B cell (primary cell): ENCODE results near the gene PCK2.

Experiments used
- EZH2 ChIP-seq: IDR thresholded peaks from 2 replicates; pipeline ENCODE4 v1.6.1; 2012; ENCODE audit warnings: borderline replicate concordance, low read depth, mild to moderate bottlenecking, moderate library complexity, low read length; ENCODE audit not compliant: insufficient read depth, poor library complexity, severe bottlenecking
- TF ChIP-seq, protein P1 (sequence below): fragments of 200-600 bp; IDR thresholded peaks from one replicate; pipeline ENCODE4 v1.8.0; 2022; ENCODE audit warnings: antibody characterized with exemption, mild to moderate bottlenecking

DNA sequence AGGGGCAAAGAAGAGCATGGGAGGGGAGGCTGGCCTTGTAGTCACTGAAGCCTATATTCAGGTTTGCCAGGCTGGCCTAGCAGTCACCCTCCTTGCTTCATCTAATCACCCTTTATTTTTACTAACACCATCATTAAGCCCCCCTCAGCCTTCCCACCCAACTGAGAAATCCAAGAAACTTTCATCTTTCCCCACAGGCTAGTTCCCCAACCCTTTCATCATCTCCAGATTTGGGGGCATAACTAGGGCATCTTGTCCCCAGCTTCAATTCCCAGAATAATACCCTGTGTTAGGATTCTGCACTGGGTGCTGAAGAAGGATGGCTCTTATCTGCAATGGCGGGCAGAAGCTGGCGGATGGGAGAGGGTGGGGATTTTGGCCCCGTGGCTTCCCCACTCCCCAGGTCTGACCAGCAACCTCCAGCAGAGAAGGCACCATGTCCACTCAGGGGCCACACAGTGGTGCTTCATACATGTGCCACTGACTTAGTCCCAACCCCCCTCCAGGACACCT, 6.9 kb downstream of the PCK2 start:
- TF ChIP-seq, protein P1, sequence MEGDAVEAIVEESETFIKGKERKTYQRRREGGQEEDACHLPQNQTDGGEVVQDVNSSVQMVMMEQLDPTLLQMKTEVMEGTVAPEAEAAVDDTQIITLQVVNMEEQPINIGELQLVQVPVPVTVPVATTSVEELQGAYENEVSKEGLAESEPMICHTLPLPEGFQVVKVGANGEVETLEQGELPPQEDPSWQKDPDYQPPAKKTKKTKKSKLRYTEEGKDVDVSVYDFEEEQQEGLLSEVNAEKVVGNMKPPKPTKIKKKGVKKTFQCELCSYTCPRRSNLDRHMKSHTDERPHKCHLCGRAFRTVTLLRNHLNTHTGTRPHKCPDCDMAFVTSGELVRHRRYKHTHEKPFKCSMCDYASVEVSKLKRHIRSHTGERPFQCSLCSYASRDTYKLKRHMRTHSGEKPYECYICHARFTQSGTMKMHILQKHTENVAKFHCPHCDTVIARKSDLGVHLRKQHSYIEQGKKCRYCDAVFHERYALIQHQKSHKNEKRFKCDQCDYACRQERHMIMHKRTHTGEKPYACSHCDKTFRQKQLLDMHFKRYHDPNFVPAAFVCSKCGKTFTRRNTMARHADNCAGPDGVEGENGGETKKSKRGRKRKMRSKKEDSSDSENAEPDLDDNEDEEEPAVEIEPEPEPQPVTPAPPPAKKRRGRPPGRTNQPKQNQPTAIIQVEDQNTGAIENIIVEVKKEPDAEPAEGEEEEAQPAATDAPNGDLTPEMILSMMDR: no peak
- TF ChIP-seq EZH2: no peak
